Measurements from ENCODE around the gene FAM89A.
"Not testable (repeated sequence)": the region's sequence is repeated elsewhere in the genome, so short reads cannot be mapped to it uniquely, and the experiment has no call there.

Gene FAM89A

GRCh38 chr1:231055271-231055670 lies 15.2 kb upstream of the FAM89A start:
- DNase-seq (ENCODE audit: low read depth in 2 of 2), result no peak

GRCh38 chr1:231053493-231054162 lies 13.6 kb upstream of the FAM89A start:
- DNase-seq (ENCODE audit: low read depth in 2 of 2), result peak in 1 of 2 donors; percentile 5

GRCh38 chr1:231052777-231053176 lies 12.7 kb upstream of the FAM89A start:
- DNase-seq (ENCODE audit: low read depth in 2 of 2), result no peak

GRCh38 chr1:231050932-231051331 lies 10.9 kb upstream of the FAM89A start:
- DNase-seq (ENCODE audit: low read depth in 2 of 2), result not testable (repeated sequence)

- no peak for DNase-seq (ENCODE audit: low read depth in 2 of 2)
Measured at GRCh38 chr1:231050395-231050794, 10.3 kb upstream of the FAM89A start.

GRCh38 chr1:231049121-231049979 lies 9.3 kb upstream of the FAM89A start:
- DNase-seq (ENCODE audit: low read depth in 2 of 2), result no peak

- not testable (repeated sequence) for DNase-seq (ENCODE audit: low read depth in 2 of 2)
Measured at GRCh38 chr1:231048419-231048818, 8.4 kb upstream of the FAM89A start.

- DNase-seq (ENCODE audit: low read depth in 2 of 2), result not testable (repeated sequence)
Measured at GRCh38 chr1:231047529-231047928, 7.5 kb upstream of the FAM89A start.

GRCh38 chr1:231046730-231047395 lies 6.8 kb upstream of the FAM89A start:
- no peak for DNase-seq (ENCODE audit: low read depth in 2 of 2)

GRCh38 chr1:231045921-231046729 lies 6.1 kb upstream of the FAM89A start:
- not testable (repeated sequence) for DNase-seq (ENCODE audit: low read depth in 2 of 2)

- DNase-seq (ENCODE audit: low read depth in 2 of 2), result no peak
Measured at GRCh38 chr1:231045286-231045685, 5.2 kb upstream of the FAM89A start.

GRCh38 chr1:231044588-231044987 lies 4.5 kb upstream of the FAM89A start:
- no peak for DNase-seq (ENCODE audit: low read depth in 2 of 2)

- DNase-seq (ENCODE audit: low read depth in 2 of 2), result no peak
Measured at GRCh38 chr1:231041719-231042261, 1.7 kb upstream of the FAM89A start.

- DNase-seq (ENCODE audit: low read depth in 2 of 2), result no peak
Measured at GRCh38 chr1:231040800-231041718, 1.0 kb upstream of the FAM89A start.

GRCh38 chr1:231039161-231040018 lies 664 bp downstream of the FAM89A start:
- peak; percentile 26 to 45 for DNase-seq (ENCODE audit: low read depth in 2 of 2)

GRCh38 chr1:231037585-231038517 lies 2.2 kb downstream of the FAM89A start:
- DNase-seq (ENCODE audit: low read depth in 2 of 2), result no peak

- no peak for DNase-seq (ENCODE audit: low read depth in 2 of 2)
Measured at GRCh38 chr1:231036416-231036815, 3.6 kb downstream of the FAM89A start.

- no peak for DNase-seq (ENCODE audit: low read depth in 2 of 2)
Measured at GRCh38 chr1:231035799-231036198, 4.3 kb downstream of the FAM89A start.
